Fibroblast of mammary gland (primary cell): ENCODE results near the gene TIE1.

Experiments used
- DNase-seq: peaks from one replicate; pipeline ENCODE4 v3.0.0-alpha.2; 2010; ENCODE audit warnings: low read depth
- H3K4me3 ChIP-seq: 2 replicates; pipeline ENCODE4 v1.5.1; 2011; ENCODE audit warnings: low read depth, mild to moderate bottlenecking, low read length, moderate library complexity; ENCODE audit not compliant: control insufficient read depth
- TF ChIP-seq, protein P1 (sequence below): conservative IDR thresholded peaks from 2 replicates; pipeline ENCODE4 v1.5.1; 2011; ENCODE audit warnings: low read depth, low read length, inconsistent platforms; ENCODE audit not compliant: control insufficient read depth, insufficient read depth

Gene TIE1

GRCh38 chr1:43269627-43270375 is 31.0 kb upstream of the TIE1 start, which contains the start of gene TMEM125:
Gene TMEM125 (plus strand): TSS chr1:43269983. CDS start chr1:43272723, 2,740 bp downstream.
- TF ChIP-seq, protein P1, sequence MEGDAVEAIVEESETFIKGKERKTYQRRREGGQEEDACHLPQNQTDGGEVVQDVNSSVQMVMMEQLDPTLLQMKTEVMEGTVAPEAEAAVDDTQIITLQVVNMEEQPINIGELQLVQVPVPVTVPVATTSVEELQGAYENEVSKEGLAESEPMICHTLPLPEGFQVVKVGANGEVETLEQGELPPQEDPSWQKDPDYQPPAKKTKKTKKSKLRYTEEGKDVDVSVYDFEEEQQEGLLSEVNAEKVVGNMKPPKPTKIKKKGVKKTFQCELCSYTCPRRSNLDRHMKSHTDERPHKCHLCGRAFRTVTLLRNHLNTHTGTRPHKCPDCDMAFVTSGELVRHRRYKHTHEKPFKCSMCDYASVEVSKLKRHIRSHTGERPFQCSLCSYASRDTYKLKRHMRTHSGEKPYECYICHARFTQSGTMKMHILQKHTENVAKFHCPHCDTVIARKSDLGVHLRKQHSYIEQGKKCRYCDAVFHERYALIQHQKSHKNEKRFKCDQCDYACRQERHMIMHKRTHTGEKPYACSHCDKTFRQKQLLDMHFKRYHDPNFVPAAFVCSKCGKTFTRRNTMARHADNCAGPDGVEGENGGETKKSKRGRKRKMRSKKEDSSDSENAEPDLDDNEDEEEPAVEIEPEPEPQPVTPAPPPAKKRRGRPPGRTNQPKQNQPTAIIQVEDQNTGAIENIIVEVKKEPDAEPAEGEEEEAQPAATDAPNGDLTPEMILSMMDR, result no peak
- no peak within 1 kb of the TSS for H3K4me3 ChIP-seq
- no peak for DNase-seq

GRCh38 chr1:43270421-43271095 is 30.2 kb upstream of the TIE1 start:
- TF ChIP-seq, protein P1, result no peak
- no peak for DNase-seq
- H3K4me3 ChIP-seq, result no peak overlapping the region

DNA sequence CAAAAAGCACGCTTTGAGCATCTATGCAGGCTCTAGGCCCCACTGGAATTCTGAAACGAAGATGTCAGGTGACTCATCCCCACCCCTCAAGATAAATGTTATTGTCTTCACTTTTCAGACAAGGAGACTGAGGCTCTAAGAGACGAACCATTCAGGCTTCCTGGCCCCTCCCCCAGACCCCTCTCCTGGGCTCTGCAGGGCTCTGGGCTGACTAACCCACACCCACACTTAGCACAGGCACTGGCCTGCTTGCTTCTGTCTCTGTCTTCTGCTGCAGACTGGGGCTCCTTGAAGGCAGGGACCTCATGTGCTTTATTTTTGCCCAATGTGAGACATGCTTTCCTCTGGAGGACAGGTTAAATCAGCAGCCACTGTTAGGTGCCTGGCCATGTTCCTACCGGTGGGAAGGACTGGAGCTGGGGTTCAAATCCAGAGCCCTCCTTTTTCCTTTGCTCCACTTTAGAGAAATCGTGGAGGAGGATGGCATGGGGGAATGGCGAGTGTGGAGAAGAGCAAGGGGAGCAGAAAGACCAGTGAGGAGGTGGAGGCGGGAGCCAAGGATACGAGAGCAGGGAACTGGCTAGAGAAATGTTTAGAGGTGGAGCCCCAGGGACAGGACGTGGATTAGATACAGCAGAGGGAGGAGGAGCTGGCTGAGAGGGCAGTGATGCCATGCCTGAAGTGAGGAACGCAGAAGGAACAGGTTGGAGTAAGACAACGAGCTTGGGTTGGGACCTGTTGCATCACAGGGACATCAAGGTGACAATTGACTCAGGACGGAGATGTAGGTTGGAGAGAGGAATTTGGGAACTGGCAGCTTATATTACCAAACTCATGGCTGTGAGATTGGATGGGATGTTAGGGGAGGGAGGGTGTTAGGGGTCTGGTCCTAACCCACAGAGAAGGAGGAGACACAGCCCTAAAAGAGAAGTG is 29.3 kb upstream of the TIE1 start:
- peak; percentile 8 for DNase-seq
- no peak overlapping the region for H3K4me3 ChIP-seq
- TF ChIP-seq, protein P1, result no peak

DNA sequence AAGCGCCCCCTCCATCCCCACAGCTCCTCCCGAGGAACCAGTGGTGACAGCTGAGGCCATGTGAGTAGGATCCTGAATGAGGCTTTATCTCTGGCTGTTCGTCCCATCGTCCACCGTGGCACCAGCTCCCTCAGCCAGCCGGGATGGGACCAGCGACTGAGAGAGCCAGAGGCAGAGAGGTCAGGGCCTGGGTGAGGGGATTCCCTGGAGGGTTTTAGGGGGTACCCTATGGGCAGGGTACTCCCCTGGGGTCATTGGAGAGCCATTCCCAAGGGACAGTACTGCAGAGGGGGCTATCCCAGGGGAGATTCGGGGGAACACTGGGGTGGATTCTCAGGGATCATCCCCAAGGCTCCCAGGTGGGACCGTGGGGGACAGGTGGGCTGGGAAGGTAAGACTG is 28.6 kb upstream of the TIE1 start:
- TF ChIP-seq, protein P1, result no peak
- no peak for DNase-seq
- H3K4me3 ChIP-seq, result no peak overlapping the region

- no peak for DNase-seq
- H3K4me3 ChIP-seq, result no peak overlapping the region
- TF ChIP-seq, protein P1, result no peak
Observed at GRCh38 chr1:43272576-43273571, 27.9 kb upstream of the TIE1 start.
